Upper lobe of right lung (tissue), 1 donor: Measurements from ENCODE around the gene TLN1. TPM values are rescaled to one million over a fixed set of nuclear protein-coding genes. Genes with fewer than 3 reads are reported as not detected.

Experiments used
- ATAC-seq: fragments of 200-7000 bp; cut with Tn5 transposase; one replicate; pipeline ENCODE4 v1.9.1; 2020; ENCODE audit warnings: mild to moderate bottlenecking, moderate library complexity
- DNase-seq: peaks from one replicate; pipeline ENCODE4 v3.0.0-alpha.2; 2020
- H3K27ac ChIP-seq: fragments of 200-600 bp; one replicate; pipeline ENCODE4 v1.8.0; 2022
- H3K27me3 ChIP-seq: fragments of 200-600 bp; one replicate; pipeline ENCODE4 v1.8.0; 2022; ENCODE audit warnings: mild to moderate bottlenecking
- H3K36me3 ChIP-seq: fragments of 200-600 bp; one replicate; pipeline ENCODE4 v1.8.0; 2022
- H3K4me1 ChIP-seq: fragments of 200-600 bp; one replicate; pipeline ENCODE4 v1.8.0; 2022
- H3K4me3 ChIP-seq: fragments of 200-600 bp; one replicate; pipeline ENCODE4 v1.8.0; 2022; ENCODE audit warnings: mild to moderate bottlenecking
- H3K9me3 ChIP-seq: fragments of 200-600 bp; one replicate; pipeline ENCODE4 v1.8.0; 2022
- intact Hi-C: fragments of 100-400 bp; cut with DNase I; formaldehyde crosslinking; loops from one replicate; pipeline ENCODE4 v1.11.0; 2022
- total RNA-seq: library from RNA; stranded (reverse); fragmentation: NEBNext Ultra II Directional; extraction: Animal tissue kit (Norgen Biotek cat#: 25700); gene quantifications from one replicate; pipeline ENCODE4 v1.2.1, GENCODE V29; 2021
- TF ChIP-seq, protein P1 (sequence below): fragments of 200-600 bp; IDR thresholded peaks from one replicate; pipeline ENCODE4 v1.8.0; 2022; ENCODE audit warnings: antibody characterized with exemption
- donor health status: DM: no; HTN: yes; CAD: no; lungs with severe emphysema.

Gene TLN1
- total RNA-seq, 1 donor from 2014 or later, result 439 TPM

DNA sequence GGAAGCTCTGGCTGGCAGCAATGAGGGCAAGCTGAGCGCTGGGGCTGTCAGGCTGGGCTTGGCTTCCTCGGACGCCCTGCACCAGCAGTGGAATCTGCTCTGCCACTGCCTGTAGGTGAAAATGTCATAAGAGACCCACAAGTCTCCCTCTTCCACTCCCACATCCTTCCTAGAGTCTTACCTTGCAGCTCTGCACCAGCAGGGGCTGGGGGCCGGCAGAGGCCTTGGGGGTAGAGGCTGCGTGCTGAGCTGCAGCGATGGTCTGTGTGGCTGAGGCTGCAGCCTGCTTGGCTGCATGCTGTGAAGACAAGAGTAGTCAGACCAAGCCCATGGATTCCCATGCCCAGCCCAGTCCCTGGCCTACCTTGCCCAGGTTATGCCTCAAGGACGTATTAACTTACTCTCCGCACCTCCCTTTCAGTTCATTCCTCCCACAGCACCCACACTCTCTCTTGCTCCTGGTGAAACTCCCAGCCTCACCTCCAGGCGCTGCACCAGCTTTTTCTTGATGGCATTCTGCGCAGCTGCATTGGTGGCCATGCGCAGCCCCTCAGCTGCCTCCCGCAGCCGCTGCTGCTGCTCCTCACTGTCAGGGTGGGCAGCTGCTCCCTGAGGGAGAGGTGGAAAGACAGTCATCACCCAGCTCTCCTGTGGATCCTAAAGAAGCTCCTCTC, 17.3 kb downstream of the TLN1 start:
- H3K4me3 ChIP-seq, result no peak overlapping the region
- ATAC-seq, result no peak
- DNase-seq, result no peak
- TF ChIP-seq, protein P1, sequence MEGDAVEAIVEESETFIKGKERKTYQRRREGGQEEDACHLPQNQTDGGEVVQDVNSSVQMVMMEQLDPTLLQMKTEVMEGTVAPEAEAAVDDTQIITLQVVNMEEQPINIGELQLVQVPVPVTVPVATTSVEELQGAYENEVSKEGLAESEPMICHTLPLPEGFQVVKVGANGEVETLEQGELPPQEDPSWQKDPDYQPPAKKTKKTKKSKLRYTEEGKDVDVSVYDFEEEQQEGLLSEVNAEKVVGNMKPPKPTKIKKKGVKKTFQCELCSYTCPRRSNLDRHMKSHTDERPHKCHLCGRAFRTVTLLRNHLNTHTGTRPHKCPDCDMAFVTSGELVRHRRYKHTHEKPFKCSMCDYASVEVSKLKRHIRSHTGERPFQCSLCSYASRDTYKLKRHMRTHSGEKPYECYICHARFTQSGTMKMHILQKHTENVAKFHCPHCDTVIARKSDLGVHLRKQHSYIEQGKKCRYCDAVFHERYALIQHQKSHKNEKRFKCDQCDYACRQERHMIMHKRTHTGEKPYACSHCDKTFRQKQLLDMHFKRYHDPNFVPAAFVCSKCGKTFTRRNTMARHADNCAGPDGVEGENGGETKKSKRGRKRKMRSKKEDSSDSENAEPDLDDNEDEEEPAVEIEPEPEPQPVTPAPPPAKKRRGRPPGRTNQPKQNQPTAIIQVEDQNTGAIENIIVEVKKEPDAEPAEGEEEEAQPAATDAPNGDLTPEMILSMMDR, result no peak
- H3K36me3 ChIP-seq, result peaks cover 100% of the 10 kb centered on the region
- no peaks in the 10 kb centered on the region for H3K9me3 ChIP-seq
- H3K4me1 ChIP-seq, result no peaks in the 10 kb centered on the region
- no peaks in the 10 kb centered on the region for H3K27me3 ChIP-seq
- intact Hi-C loops, result no loop called here
- no peak overlapping the region for H3K27ac ChIP-seq

GRCh38 chr9:35714123-35714522, 17.9 kb downstream of the TLN1 start:
- peaks cover 100% of the 10 kb centered on the region for H3K36me3 ChIP-seq
- TF ChIP-seq, protein P1, result no peak
- ATAC-seq (no peak), DNase-seq (no peak)
- no peaks in the 10 kb centered on the region for H3K27me3 ChIP-seq
- no peak overlapping the region for H3K27ac ChIP-seq
- H3K4me1 ChIP-seq, result no peaks in the 10 kb centered on the region
- intact Hi-C loops, result no loop called here
- no peak overlapping the region for H3K4me3 ChIP-seq
- H3K9me3 ChIP-seq, result no peaks in the 10 kb centered on the region

GRCh38 chr9:35713578-35713977, 18.4 kb downstream of the TLN1 start:
- Histone ChIP-seq H3K4me1 (no peaks in the 10 kb centered on the region), H3K36me3 (peaks cover 100% of the 10 kb centered on the region), H3K27ac (no peak overlapping the region), H3K4me3 (no peak overlapping the region), H3K27me3 (no peaks in the 10 kb centered on the region), H3K9me3 (no peaks in the 10 kb centered on the region)
- ATAC-seq (no peak), DNase-seq (no peak)
- TF ChIP-seq, protein P1, result no peak
- intact Hi-C loops, result no loop called here

DNA sequence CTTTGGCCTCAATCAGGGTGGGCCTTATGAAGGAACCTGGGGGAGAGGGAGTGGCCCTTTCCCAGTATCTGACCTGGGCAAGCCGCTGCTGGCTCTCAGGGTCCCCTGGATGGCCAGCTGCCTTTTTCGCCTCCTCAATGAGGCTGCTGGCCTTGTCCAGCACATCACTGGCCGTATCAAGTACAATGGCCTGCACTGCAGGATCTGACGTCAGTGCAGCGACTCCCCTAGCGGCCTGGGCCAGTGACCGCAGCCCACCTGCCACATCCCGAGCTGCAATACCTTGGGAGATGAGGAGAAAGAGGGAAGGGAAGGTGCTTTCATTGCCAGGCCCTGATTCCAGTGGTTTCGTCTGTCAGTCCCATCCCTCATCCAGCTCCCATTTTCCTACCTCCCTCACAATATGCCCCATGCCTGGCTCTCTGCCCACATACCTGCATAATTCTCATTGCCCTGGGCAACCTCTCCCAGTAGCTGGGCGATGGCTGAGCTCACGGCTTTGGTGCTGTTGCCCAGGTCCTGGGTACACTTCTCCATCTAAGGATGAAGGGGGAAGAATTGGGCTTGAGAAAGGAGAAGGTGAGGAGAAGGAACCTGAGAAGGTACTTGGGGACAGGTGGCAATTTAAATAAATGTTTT, 19.1 kb downstream of the TLN1 start:
- intact Hi-C loops, result no loop called here
- Histone ChIP-seq H3K27ac (no peak overlapping the region), H3K4me1 (no peaks in the 10 kb centered on the region), H3K4me3 (no peak overlapping the region), H3K27me3 (no peaks in the 10 kb centered on the region), H3K9me3 (no peaks in the 10 kb centered on the region), H3K36me3 (peaks cover 100% of the 10 kb centered on the region)
- DNase-seq (no peak), ATAC-seq (no peak)
- TF ChIP-seq, protein P1, result no peak

DNA sequence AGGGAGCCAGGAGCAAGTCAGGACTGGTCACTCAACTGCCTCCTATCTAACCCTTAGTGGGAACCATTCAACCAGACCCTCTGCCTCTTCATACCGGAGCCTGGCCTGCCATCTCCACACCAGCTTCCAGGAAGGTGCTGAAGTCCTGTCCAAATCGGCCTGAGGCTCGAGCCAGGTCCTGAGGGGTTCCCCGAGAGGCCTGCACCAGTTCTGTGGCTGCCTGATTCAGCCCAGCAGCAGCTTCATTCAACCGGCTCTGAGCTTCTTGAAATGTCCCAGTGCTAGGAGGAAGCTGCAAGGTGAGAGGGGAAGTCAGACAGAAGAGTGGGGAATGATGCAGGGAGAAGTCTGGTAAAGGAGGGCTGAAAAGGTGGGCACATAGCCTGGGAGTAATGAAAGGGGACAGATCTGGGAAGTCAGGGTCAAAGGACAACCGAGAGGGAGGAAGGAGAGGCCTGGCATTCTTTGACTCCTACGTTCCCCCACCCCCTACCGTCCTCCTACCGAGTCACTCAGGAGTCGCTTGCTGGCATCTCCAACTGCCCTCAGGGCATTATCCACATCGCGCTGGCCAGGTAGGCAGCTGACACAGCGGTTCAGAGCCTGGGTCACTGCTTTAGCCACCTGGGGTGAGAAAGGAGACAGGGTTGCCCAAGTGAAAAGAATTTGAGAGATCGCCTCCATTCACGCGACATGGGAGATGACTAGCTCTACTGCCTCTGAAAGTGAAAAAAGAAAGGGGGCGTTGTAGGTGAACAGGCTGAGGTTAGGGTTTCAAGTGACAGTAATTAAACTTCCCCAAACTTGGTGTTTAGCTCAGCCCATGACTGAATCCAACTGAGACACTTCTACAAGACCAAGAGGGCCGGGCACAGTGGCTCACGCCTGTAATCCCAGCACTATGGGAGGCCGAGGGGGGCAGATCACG, 20.2 kb downstream of the TLN1 start:
- H3K9me3 ChIP-seq, result no peaks in the 10 kb centered on the region
- H3K4me3 ChIP-seq, result no peak overlapping the region
- intact Hi-C loops, result no loop called here
- no peaks in the 10 kb centered on the region for H3K4me1 ChIP-seq
- TF ChIP-seq, protein P1, result no peak
- no peaks in the 10 kb centered on the region for H3K27me3 ChIP-seq
- H3K36me3 ChIP-seq, result peaks cover 100% of the 10 kb centered on the region
- DNase-seq, result no peak
- ATAC-seq, result no peak
- no peak overlapping the region for H3K27ac ChIP-seq
